K562 (cell line): ENCODE measurements around the gene ANKRD12. TPM values are rescaled to one million over a fixed set of nuclear protein-coding genes. Genes with fewer than 3 reads are reported as not detected.

Source experiments
- POLR2AphosphoS2 ChIP-seq: IDR thresholded peaks from 2 replicates; pipeline ENCODE4 v1.6.1; 2012; ENCODE audit warnings: low read length, improper control_type of control experiment
- ZBTB17 ChIP-seq: fragments of 450-650 bp; formaldehyde crosslinking; IDR thresholded peaks from 2 replicates; pipeline ENCODE4 v1.4.0; 2020; ENCODE audit warnings: mild to moderate bottlenecking
- ZBTB8A ChIP-seq: fragments of 450-650 bp; IDR thresholded peaks from 2 replicates; pipeline ENCODE4 v1.6.1; 2018; ENCODE audit warnings: mild to moderate bottlenecking, moderate library complexity; ENCODE audit not compliant: partially characterized antibody
- polyA plus RNA-seq, 8 experiments: library from polyadenylated mRNA; depleted of rRNA in 4 of 8; stranded (reverse) in 5 of 8; unstranded in 3 of 8; fragments of >200 nt; fragmentation: Nextera tagmentation in 2 of 8; fragmentation: Illumina TruSeq in 1 of 8; extraction: Ambion mirVana in 2 of 8; extraction: Trizol in 1 of 8; gene quantifications; 2 replicates each; pipeline versions ENCODE4 v1.2.1 to v1.2.3, GENCODE V29; 2011 to 2014; ENCODE audit warnings: inconsistent platforms in 1 of 8, missing spikeins in 1 of 8
- total RNA-seq, 7 experiments: library from RNA; depleted of rRNA in 6 of 7; stranded (reverse); fragments of >200 nt in 6 of 7; fragmentation: Illumina TruSeq in 2 of 7; extraction: Trizol in 2 of 7; gene quantifications; 2 replicates each; pipeline versions ENCODE4 v1.2.1 to v1.2.3, GENCODE V29; 2011 to 2021; ENCODE audit warnings: low replicate concordance in 1 of 7
- TF ChIP-seq, protein P1 (sequence below), 2 experiments: fragments of 200-800 bp in 1 of 2; sonication (Bioruptor generic) in 1 of 2; sonication (generic) in 1 of 2; formaldehyde crosslinking in 1 of 2; IDR thresholded peaks in 1 of 2; conservative IDR thresholded peaks in 1 of 2; 2 replicates each; pipeline versions ENCODE4 v1.5.0 to v1.6.1; 2016 to 2020; ENCODE audit warnings: missing compliant biosample characterization in 1 of 2, missing genetic modification characterization in 1 of 2, missing genetic modification reagents in 1 of 2
- TF ChIP-seq, protein P2 (sequence below), 2 experiments: fragments of 450-650 bp in 1 of 2; sonication (generic) in 1 of 2; formaldehyde crosslinking in 1 of 2; IDR thresholded peaks in 1 of 2; conservative IDR thresholded peaks in 1 of 2; 2 replicates each; pipeline versions ENCODE4 v1.6.1 to v1.8.1; 2016 to 2023; ENCODE audit warnings: mild to moderate bottlenecking in 2 of 2, moderate library complexity in 2 of 2, inconsistent platforms in 1 of 2, missing genetic modification reagents in 1 of 2
- TF ChIP-seq, protein P3 (sequence below): fragments of 250-450 bp; sonication (Bioruptor Pico); IDR thresholded peaks from 2 replicates; pipeline ENCODE4 v1.4.0; 2020; ENCODE audit warnings: mild to moderate bottlenecking, moderate library complexity

The ANKRD12 gene
- total and polyA plus RNA-seq, 9 of the 15 experiments (the other 6 are each of a cell fraction or from before 2014, with no cell fraction given): 6.6 to 28.2 (median 16.0) TPM

DNA sequence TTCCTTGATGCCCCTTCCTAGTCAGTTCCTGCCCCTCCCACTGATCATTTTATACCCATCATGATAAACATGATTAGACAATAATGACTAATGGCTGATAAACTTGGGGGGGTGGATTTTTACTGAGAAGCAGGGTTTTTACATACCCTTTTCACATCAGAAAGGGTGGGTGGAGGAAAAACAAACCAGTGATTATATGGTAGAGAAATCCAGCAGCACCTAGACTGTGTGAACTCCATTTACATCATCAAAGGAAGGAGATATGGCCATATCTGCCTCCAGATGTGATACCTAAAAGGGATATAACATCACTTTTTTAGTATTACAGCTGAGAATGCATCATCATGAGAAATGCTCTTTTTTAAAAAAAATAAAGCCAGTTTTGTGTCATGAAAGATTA, 89.9 kb downstream of the ANKRD12 start (continued):
- TF ChIP-seq, protein P1, sequence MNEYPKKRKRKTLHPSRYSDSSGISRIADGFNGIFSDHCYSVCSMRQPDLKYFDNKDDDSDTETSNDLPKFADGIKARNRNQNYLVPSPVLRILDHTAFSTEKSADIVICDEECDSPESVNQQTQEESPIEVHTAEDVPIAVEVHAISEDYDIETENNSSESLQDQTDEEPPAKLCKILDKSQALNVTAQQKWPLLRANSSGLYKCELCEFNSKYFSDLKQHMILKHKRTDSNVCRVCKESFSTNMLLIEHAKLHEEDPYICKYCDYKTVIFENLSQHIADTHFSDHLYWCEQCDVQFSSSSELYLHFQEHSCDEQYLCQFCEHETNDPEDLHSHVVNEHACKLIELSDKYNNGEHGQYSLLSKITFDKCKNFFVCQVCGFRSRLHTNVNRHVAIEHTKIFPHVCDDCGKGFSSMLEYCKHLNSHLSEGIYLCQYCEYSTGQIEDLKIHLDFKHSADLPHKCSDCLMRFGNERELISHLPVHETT (CRISPR knock-in tag; conservative IDR thresholded peaks at IDR 0.05 in 1 of 2, IDR thresholded peaks at IDR 0.05 in 1 of 2): no peak
- TF ChIP-seq POLR2AphosphoS2 (no peak), ZBTB8A (no peak), ZBTB17 (CRISPR knock-in tag) (no peak)
- TF ChIP-seq, protein P2, sequence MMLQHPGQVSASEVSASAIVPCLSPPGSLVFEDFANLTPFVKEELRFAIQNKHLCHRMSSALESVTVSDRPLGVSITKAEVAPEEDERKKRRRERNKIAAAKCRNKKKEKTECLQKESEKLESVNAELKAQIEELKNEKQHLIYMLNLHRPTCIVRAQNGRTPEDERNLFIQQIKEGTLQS (IDR thresholded peaks at IDR 0.05): no peak
- TF ChIP-seq, protein P2 (CRISPR knock-in tag; conservative IDR thresholded peaks at IDR 0.05): no peak
- TF ChIP-seq, protein P3, sequence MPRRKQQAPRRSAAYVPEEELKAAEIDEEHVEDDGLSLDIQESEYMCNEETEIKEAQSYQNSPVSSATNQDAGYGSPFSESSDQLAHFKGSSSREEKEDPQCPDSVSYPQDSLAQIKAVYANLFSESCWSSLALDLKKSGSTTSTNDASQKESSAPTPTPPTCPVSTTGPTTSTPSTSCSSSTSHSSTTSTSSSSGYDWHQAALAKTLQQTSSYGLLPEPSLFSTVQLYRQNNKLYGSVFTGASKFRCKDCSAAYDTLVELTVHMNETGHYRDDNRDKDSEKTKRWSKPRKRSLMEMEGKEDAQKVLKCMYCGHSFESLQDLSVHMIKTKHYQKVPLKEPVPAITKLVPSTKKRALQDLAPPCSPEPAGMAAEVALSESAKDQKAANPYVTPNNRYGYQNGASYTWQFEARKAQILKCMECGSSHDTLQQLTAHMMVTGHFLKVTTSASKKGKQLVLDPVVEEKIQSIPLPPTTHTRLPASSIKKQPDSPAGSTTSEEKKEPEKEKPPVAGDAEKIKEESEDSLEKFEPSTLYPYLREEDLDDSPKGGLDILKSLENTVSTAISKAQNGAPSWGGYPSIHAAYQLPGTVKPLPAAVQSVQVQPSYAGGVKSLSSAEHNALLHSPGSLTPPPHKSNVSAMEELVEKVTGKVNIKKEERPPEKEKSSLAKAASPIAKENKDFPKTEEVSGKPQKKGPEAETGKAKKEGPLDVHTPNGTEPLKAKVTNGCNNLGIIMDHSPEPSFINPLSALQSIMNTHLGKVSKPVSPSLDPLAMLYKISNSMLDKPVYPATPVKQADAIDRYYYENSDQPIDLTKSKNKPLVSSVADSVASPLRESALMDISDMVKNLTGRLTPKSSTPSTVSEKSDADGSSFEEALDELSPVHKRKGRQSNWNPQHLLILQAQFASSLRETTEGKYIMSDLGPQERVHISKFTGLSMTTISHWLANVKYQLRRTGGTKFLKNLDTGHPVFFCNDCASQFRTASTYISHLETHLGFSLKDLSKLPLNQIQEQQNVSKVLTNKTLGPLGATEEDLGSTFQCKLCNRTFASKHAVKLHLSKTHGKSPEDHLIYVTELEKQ (CRISPR knock-in tag): no peak
- TF ChIP-seq, all 486 proteins: peak for 0
